HepG2 (cell line): ENCODE results near the gene ATG9A. TPM values are rescaled to one million over a fixed set of nuclear protein-coding genes. Genes with fewer than 3 reads are reported as not detected.

ENCODE experiments used
- ATAC-seq: fragments of 200-7000 bp; cut with Tn5 transposase; 3 replicates; pipeline ENCODE4 v1.9.1; 2020; ENCODE audit warnings: mild to moderate bottlenecking, moderate library complexity
- BruUV-seq: library from RNA; stranded (reverse); fragments of 400-500 nt; replicated peaks from 2 replicates; lab custom pipeline; 2021; lab: Mats Ljungman, UMichigan
- CTCF ChIA-PET: fragments of 300-600 bp; formaldehyde crosslinking; extraction: SDS; loops from one replicate; lab custom pipeline; 2021; ENCODE audit warnings: low total read pairs, inconsistent platforms, low intra/inter-chr PET ratio; lab: Yijun Ruan, JAX
- POLR2A ChIA-PET: fragments of 350-600 bp; sonication (Branson Sonifier 250); formaldehyde crosslinking; loops from one replicate; lab custom pipeline; 2020; ENCODE audit warnings: antibody characterized with exemption, inconsistent platforms; lab: Yijun Ruan, JAX
- DNase-seq: peaks from one replicate; pipeline ENCODE4 v3.0.0-alpha.2; 2015; ENCODE audit warnings: low spot score
- FAIRE-seq: peaks from 3 replicates; lab custom pipeline; 2011; peaks lifted over from hg19 to GRCh38; lab: Jason Lieb, UNC
- H2AFZ ChIP-seq: one replicate; pipeline ENCODE4 v1.6.1; 2011; ENCODE audit warnings: low read length, inconsistent platforms
- H3K27ac ChIP-seq: fragments of 300-600 bp; 3 replicates; pipeline ENCODE4 v1.8.0; 2011; ENCODE audit warnings: mixed run types, mild to moderate bottlenecking, mixed read lengths, low read length, inconsistent platforms; ENCODE audit not compliant: insufficient read depth; ENCODE audit errors: extremely low read length
- H3K27me3 ChIP-seq, 2 experiments: fragments of 200-600 bp in 1 of 2; 2 replicates in 1 of 2; 3 replicates in 1 of 2; pipeline versions ENCODE4 v1.6.0 to v1.8.0; 2011; ENCODE audit warnings: low read length in 2 of 2, mild to moderate bottlenecking in 2 of 2, moderate library complexity in 2 of 2, inconsistent platforms in 1 of 2; ENCODE audit not compliant: insufficient read depth in 2 of 2, control insufficient read depth in 1 of 2
- H3K36me3 ChIP-seq, 2 experiments: fragments of 200-600 bp in 1 of 2; replicated peaks in 1 of 2; 2 replicates in 1 of 2; 3 replicates in 1 of 2; pipeline versions ENCODE4 v1.5.1 to v1.8.0; 2011; ENCODE audit warnings: low read length in 2 of 2, inconsistent platforms in 1 of 2; ENCODE audit not compliant: insufficient read depth in 2 of 2, control insufficient read depth in 1 of 2
- H3K4me1 ChIP-seq: 2 replicates; pipeline ENCODE4 v1.5.1; 2012; ENCODE audit warnings: low read length, inconsistent platforms; ENCODE audit not compliant: insufficient read depth
- H3K4me2 ChIP-seq: 2 replicates; pipeline ENCODE4 v1.6.0; 2011; ENCODE audit warnings: low read depth, low read length, inconsistent platforms
- H3K4me3 ChIP-seq, 3 experiments: fragments of 200-600 bp in 1 of 3; sonication (generic), shearing (Covaris generic) in 1 of 3; replicated peaks in 1 of 3; 2 replicates each; pipeline ENCODE4 v1.5.1; 2011 to 2016; ENCODE audit warnings: low read length in 3 of 3, inconsistent platforms in 2 of 3, low read depth in 2 of 3, mild to moderate bottlenecking in 2 of 3, control low read depth in 1 of 3, mixed read lengths in 1 of 3; ENCODE audit not compliant: insufficient read depth in 1 of 3
- H3K79me2 ChIP-seq: one replicate; pipeline ENCODE4 v1.6.1; 2011; ENCODE audit warnings: low read length, inconsistent platforms; ENCODE audit not compliant: insufficient read depth
- H3K9ac ChIP-seq: 2 replicates; pipeline ENCODE4 v1.6.0; 2011; ENCODE audit warnings: mild to moderate bottlenecking, low read depth, low read length, inconsistent platforms; ENCODE audit not compliant: insufficient read depth
- H3K9me3 ChIP-seq: 2 replicates; pipeline ENCODE4 v1.5.1; 2012; ENCODE audit warnings: mild to moderate bottlenecking, low read length
- H4K20me1 ChIP-seq: 2 replicates; pipeline ENCODE4 v1.6.0; 2011; ENCODE audit warnings: inconsistent platforms, mild to moderate bottlenecking, low read length, moderate library complexity; ENCODE audit not compliant: insufficient read depth
- KDM6A ChIP-seq: IDR thresholded peaks from 2 replicates; pipeline ENCODE4 v1.6.1; 2016; ENCODE audit warnings: low read depth
- KLF15 ChIP-seq: sonication (generic); formaldehyde crosslinking; IDR thresholded peaks from 2 replicates; pipeline ENCODE4 v1.8.1; 2023; ENCODE audit warnings: borderline replicate concordance, mild to moderate bottlenecking, inconsistent platforms, missing genetic modification reagents, mixed read lengths
- POLR2A ChIP-seq, 2 experiments: IDR thresholded peaks; 2 replicates each; pipeline ENCODE4 v1.6.1; 2011; ENCODE audit warnings: low read depth in 2 of 2, low read length in 2 of 2, mild to moderate bottlenecking in 1 of 2, moderate library complexity in 1 of 2; ENCODE audit not compliant: insufficient read depth in 1 of 2
- RARA ChIP-seq: IDR thresholded peaks from 2 replicates; pipeline ENCODE4 v1.6.1; 2016; ENCODE audit warnings: missing genetic modification reagents, missing compliant biosample characterization
- SP140L ChIP-seq: sonication (generic); formaldehyde crosslinking; IDR thresholded peaks from 2 replicates; pipeline ENCODE4 v1.4.0; 2020; ENCODE audit warnings: missing genetic modification reagents, borderline replicate concordance
- ZNF136 ChIP-seq: sonication (generic); formaldehyde crosslinking; IDR thresholded peaks from 2 replicates; pipeline ENCODE4 v1.8.1; 2022; ENCODE audit warnings: low read depth, mild to moderate bottlenecking, moderate library complexity, missing genetic modification reagents
- ZNF296 ChIP-seq: sonication (generic); formaldehyde crosslinking; conservative IDR thresholded peaks from 2 replicates; pipeline ENCODE4 v1.5.0; 2020; ENCODE audit warnings: mild to moderate bottlenecking, missing genetic modification reagents
- WGBS: methylation state at CpG from one replicate; pipeline ENCODE4 v1.1.6; 2017; ENCODE audit warnings: low lambda C conversion rate; 5-methylcytosine and 5-hydroxymethylcytosine counted together
- in situ Hi-C: cut with HindIII; loops from 2 replicates; pipeline ENCODE4 v1.10.0; 2017; ENCODE audit warnings: low pct_unique_long_range_greater_than_20kb; ENCODE audit not compliant: extremely low pct_ligation_motif_present
- intact Hi-C: fragments of 100-400 bp; cut with micrococcal nuclease; formaldehyde crosslinking; loops from one replicate; pipeline ENCODE4 v1.10.0; 2022; ENCODE audit not compliant: unreplicated experiment
- polyA plus RNA-seq, 8 experiments: library from polyadenylated mRNA; depleted of rRNA in 3 of 8; stranded (reverse) in 7 of 8; unstranded in 1 of 8; fragments of >200 nt; fragmentation: Illumina TruSeq in 4 of 8; extraction: Trizol in 4 of 8; gene quantifications; 2 replicates each; pipeline versions ENCODE4 v1.2.1 to v1.2.3, GENCODE V29; 2011 to 2016; ENCODE audit warnings: low read depth in 4 of 8, missing spikeins in 1 of 8, mixed read lengths in 1 of 8; ENCODE audit not compliant: insufficient read depth in 1 of 8
- total RNA-seq, 5 experiments: library from RNA; depleted of rRNA; stranded (reverse); fragments of >200 nt; fragmentation: Illumina TruSeq; extraction: Trizol; gene quantifications; 2 replicates each; pipeline ENCODE4 v1.2.3, GENCODE V29; 2016; ENCODE audit warnings: low read depth in 1 of 5
- TF ChIP-seq, protein P1 (sequence below): sonication (generic); formaldehyde crosslinking; IDR thresholded peaks from 2 replicates; pipeline ENCODE4 v1.9.0; 2022; ENCODE audit warnings: missing genetic modification reagents, mild to moderate bottlenecking, borderline replicate concordance

ATG9A gene
- total and polyA plus RNA-seq, 2 of the 13 experiments (the other 11 are each of a cell fraction or from before 2014, with no cell fraction given): 35.0 to 131 TPM

DNA sequence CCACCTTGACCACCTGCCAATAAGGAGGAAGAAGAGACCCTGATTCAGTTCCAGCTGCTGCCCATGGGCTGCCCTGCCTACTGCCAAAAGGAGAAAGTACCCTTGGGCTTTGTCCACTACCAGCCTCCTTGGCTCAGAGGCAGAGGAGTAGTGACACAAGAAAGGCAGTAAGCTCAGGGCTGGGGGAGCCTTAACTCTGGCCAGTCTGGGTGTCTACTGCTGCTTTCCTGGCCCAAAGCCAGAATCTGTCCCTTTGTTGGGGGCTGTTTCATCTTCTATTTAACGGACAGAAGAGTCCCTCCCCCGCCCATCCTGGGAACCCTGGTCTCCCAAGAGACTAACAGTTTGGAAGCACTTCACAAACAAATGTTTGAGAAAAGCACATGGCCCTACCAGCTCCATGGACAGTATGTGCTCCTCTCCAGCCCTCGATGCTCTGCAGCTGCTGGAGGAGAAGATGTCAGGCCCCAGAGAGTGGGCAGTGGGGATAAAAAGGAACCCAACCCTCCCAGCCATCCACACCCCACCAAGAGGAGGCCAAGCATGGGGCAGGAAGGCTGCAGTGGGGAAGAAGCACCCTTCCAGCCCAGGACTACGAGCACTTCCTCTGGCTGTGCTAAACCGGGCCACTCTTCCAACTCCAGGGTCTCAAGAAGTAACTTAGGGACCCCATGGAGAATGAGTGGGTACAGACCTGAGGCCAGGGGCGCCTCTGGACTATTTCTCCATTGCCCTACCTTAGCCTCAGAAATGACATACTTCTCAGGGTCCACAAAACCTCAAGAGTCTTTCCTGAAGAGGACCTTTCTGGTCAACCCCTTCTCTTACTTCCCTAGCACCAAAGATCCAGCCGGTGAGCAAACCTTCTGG is 1.2 kb downstream of the ATG9A start (continued):
- TF ChIP-seq KLF15 (no peak), SP140L (CRISPR knock-in tag) (0 out of 2 replicates have a peak, but pooled peaks have one; percentile 38), RARA (no peak), POLR2A (IDR thresholded peaks at IDR 0.05; ENCODE audit: insufficient read depth in 1 of 2, low read depth in 2 of 2, low read length in 2 of 2) (no peak), ZNF296 (CRISPR knock-in tag) (no peak)

DNA sequence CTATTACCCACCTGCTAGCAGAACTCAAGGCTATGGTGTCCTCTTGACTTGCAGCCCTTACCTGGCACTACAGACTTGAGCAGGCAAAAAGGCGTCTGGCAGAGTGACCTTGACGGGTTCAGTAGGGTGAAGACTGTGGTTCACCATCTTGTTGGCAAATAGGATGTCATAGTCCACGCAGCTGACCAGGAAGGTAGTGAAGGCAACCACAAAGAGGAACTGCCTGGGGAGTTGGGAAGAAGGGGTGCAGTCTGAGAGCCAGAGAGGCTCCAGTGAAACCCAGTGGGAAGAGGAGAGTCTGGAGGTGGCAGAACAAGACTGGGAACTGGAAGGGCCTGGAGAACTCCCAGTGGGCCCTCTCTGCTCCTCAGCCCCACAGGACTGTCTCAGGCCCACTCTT is 4.1 kb downstream of the ATG9A start:
- H3K4me2 ChIP-seq: no peak overlapping the region
- H3K4me1 ChIP-seq: peaks cover 17% of the 10 kb centered on the region
- DNase-seq (no peak), FAIRE-seq (no peak), ATAC-seq (no peak)
- intact Hi-C loops (no loop called here), in situ Hi-C loops (no loop called here)
- H3K27ac ChIP-seq: no peak overlapping the region
- no peaks in the 10 kb centered on the region for H3K9me3 ChIP-seq
- TF ChIP-seq, protein P1, sequence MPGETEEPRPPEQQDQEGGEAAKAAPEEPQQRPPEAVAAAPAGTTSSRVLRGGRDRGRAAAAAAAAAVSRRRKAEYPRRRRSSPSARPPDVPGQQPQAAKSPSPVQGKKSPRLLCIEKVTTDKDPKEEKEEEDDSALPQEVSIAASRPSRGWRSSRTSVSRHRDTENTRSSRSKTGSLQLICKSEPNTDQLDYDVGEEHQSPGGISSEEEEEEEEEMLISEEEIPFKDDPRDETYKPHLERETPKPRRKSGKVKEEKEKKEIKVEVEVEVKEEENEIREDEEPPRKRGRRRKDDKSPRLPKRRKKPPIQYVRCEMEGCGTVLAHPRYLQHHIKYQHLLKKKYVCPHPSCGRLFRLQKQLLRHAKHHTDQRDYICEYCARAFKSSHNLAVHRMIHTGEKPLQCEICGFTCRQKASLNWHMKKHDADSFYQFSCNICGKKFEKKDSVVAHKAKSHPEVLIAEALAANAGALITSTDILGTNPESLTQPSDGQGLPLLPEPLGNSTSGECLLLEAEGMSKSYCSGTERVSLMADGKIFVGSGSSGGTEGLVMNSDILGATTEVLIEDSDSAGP (CRISPR knock-in tag): 0 out of 2 replicates have a peak, but pooled peaks have one; percentile 30
- TF ChIP-seq ZNF136 (CRISPR knock-in tag): no peak
- TF ChIP-seq ZNF296 (CRISPR knock-in tag): no peak
- no peak for TF ChIP-seq KDM6A (CRISPR knock-in tag)
- no peak overlapping the region for H2AFZ ChIP-seq
- H3K27me3 ChIP-seq: no peaks in the 10 kb centered on the region; a peak in 1 of 5 replicates
- H3K36me3 ChIP-seq: peaks cover 35 to 64% of the 10 kb centered on the region in 2 experiments
- H3K79me2 ChIP-seq: peaks cover 32% of the 10 kb centered on the region
- no peaks in the 10 kb centered on the region for H4K20me1 ChIP-seq
- BruUV-seq: no TSS peak
- no peak overlapping the region for H3K9ac ChIP-seq
- no peak overlapping the region for H3K4me3 ChIP-seq
- WGBS: 94% methylated on average over 3 of the region's 3 CpGs
- ChIA-PET POLR2A (no interaction called here), CTCF (no interaction called here)
